GM19099 (cell line): ENCODE data around the gene CAMK1D.

Experiments used
- POLR2A ChIP-seq: IDR thresholded peaks from 3 replicates; pipeline ENCODE4 v1.6.1; 2011; ENCODE audit warnings: low read depth; ENCODE audit not compliant: insufficient read length; ENCODE audit errors: extremely low read depth

CAMK1D gene

DNA sequence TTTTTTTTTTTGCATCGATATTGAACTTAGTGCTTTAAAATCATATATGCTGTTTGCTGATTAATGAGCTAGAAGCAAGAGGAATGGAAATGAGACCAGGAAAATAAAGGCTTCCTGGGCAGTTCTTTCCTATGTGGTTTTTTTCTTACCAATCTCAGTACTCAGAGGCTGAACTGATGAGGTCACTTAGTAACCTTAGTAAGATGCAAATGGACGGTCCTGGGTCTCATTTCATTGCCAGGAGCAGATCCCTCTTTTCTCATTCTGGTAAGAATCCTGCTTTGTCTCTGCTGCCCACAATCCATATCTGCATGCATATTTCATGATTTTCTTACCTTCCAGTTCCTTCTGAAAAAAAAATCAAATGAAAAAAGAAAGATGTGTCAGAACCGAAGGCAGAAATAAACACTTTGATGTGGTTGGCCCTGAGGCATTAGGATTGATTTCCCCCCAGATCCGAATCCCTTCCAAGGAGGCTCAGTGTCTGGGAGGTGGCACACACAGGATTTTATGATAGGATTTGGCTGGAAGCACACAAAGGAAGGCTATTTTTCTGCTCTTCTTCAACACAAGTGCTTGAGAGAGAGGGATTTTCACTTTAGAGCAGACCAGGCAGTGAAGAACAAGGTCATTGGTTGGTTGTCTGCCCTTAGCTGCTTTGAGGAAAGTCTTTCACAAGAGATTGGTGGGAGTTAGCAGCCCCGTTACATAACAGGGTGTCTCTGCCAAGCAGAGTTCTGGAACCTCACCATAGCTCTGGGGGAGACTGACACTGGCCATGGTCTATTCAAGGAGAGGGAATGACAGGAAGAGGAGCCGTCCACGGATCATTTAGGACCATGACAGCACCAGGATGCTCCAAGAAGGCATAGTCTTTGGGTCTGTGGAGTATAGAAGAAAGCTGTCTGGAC is 150.0 kb downstream of the CAMK1D start:
- no peak for TF ChIP-seq POLR2A

DNA sequence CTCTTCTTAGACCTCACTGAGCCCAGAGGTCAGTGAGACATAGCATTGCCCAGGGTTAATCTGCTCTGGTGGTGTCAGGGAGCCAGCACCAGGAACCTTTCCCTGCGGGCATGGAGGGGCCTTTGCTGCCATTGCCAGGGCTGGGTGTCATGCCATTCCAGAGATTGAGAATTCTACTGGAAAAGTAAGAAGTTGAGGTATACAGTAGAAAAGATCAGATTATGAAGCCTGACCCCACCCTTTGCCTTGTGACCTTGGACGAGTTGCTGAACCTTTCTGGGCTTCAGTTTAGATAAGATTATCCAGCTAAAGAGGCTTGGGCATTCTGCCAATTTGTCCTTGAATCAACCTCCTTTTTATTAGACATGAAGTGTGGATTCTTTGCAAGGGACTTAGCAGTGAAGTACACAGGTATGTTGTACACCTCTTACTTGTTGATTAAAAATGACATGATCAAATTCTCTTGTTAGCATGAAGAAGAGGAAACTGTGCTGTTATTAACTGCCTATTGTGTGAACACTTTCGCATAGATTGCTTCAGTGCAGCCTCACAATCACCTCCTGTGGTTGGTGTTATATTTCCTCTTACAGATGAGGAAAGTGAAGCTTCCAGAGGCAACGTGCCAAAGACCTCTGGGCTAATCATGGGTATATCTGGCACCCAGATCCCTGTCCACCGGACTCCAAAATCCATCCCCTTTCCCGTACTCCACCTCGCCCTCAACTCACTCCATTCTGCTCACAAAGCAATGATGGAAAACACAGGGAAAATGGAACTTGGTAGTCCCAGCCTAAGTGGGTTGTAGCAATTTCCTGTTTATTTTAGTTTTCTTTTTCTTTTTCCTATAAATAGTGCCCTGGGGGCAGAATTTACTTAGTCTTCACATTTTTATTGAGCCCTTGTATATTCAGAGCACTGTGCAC is 151.3 kb downstream of the CAMK1D start:
- TF ChIP-seq POLR2A, result no peak

DNA sequence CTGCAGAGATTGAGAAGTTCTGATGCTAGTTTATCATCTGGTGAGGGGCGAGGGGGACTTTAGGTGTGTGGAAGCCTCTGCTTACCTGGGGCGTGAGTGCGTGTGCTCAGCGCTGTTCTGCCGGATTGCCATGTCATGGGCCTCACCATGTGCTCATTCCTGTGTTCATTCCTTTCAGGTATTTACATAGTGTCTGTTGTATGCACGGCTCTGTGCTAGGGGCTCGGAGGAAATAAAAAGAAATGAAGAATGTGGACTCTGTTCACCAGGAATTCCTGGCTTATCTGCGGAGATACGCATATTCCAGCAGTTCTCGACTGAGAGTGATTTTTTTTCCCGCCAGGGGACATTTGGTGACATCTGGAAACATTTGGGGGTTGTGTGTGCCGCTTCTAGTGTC is 152.0 kb downstream of the CAMK1D start:
- no peak for TF ChIP-seq POLR2A

DNA sequence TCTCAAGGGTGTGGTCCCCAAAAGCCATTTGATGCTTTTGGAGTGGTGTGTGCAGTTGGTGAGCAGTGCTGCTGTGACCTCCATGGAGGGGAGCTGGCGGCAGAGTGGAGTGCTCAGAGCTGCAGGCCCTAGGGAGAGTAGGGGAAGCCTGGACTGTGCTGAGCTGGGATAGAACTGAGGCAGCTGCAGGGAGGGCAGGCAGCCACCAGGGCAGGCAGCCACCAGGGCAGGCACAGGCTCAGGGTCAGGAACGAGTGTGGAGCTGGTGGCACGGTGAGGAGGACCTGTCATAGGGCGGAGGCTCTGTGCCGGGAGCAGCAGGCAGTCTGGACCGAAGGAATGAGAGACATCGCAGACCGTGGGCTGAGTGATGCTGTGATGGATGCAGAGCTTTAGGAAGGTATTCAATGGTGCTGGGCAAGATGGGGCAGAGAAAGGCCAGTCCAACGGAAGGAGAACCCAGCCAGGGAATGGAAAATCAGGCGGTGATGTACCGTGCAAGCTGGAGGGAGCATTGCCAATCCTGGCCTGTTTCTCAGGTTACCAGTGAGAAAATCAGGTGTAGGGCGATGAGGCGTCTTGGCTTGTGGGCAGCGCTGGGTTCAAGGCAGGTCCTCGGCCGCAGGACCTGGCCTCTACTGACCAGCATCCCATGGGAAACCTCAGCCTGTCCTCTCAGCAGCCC is 152.6 kb downstream of the CAMK1D start:
- TF ChIP-seq POLR2A, result no peak

DNA sequence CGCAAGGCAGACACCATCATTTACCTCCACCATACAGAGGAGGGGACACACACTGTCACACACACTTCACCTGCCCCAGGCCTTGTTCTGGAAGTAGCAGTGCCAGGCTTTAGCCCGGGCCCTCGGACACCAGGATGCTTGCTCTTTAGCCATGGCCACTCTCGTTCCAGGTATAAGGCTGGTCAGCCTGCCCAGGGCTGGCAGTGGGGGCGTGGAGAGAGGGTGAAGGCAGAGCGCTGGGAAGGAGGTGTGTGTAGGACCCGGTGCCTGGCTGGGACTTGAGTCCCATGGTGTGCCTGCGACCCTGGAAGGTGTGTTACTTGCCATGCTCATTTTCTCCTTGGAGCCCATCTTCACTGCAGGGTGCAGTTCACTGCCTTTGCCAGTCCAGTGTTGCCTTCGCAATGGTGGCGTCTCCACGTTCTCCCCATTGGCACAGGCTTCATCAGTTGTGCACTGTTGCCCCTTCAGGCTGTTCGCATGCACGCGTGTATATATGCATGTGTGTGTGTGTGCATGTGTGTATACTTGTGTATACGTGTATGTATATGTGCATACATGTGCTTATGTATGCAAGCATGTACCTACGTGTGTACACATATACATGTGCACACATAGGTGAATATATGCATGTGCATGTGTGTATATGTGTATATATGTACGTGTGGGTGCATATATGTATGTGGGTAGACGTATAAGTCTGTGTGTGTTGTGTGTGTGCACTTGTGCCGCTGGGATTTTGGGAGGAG is 153.4 kb downstream of the CAMK1D start:
- no peak for TF ChIP-seq POLR2A

DNA sequence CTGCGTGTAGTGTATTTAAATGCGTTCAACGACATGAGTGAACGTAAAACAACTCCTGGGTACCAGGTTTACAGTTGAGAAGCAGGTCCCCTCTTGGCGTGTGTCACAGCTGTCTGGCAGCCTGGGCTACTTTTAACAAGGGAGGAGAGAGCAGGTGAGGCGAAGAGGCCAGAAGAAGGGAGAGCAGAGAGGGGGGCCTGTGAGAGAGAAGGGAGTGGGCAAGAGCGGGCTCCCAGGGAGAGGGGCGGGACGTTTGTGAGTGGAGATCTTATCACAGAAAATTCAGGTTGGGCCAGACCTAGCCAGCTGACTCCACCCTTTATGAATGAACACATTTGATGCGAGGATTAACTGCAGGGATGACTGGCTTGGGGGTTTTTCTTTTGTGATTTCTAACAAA is 154.0 kb downstream of the CAMK1D start:
- no peak for TF ChIP-seq POLR2A

DNA sequence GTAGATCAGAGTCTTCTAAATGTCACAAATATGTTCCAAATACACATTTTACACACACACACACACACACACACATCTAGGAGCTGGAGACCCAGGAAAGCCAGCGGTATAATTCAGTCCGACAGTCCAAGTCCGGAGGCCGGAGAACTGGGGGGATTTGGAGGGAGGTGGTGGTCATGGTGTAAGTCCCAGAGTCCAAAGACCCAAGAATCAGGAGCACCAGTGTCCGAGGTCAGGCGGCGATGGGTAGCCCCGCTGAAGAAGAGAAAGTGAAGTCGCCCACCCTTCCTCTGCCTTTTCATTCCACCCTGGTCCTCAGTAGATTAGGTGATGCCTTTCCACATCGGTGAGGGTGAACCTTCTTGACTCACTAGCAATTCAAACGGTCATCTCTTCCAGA is 154.8 kb downstream of the CAMK1D start:
- no peak for TF ChIP-seq POLR2A

DNA sequence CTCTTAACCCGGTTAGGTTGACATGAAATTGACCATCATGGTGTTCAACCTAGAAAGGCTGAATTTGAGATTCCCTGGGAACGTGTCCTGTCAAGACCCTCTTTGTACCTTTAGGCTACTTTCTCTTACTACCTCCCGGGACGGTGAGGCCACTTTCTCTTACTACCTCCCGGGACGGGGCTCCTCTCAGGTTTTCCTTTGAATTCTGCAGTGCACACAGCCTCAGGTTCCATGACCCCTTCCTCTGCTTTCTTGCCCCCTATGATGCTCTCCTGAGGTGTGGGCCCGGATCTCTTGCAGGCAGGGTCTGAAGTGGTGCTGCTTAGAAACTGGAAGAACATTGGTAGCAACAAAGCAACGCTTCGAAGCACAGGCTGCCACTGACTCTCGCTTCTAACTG is 155.3 kb downstream of the CAMK1D start:
- no peak for TF ChIP-seq POLR2A

DNA sequence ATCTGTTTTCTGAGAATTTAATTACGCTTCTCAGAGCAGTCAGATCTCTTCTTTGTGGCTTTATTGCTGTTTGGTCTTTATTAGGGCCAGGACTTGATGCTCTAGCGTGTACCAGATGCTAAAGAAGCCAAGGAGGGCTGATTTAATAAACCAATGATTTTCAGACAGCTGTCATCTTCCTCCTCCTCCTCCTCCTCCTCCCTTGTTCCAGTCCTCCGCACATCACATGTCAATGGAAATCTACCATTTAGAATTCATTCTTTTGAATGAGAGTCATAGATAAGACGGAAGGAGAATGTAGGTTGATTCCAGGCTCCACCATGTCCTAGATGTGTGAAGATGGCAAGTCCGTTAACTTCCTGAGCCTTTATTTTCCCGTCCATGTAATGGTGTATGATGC is 156.3 kb downstream of the CAMK1D start:
- no peak for TF ChIP-seq POLR2A

DNA sequence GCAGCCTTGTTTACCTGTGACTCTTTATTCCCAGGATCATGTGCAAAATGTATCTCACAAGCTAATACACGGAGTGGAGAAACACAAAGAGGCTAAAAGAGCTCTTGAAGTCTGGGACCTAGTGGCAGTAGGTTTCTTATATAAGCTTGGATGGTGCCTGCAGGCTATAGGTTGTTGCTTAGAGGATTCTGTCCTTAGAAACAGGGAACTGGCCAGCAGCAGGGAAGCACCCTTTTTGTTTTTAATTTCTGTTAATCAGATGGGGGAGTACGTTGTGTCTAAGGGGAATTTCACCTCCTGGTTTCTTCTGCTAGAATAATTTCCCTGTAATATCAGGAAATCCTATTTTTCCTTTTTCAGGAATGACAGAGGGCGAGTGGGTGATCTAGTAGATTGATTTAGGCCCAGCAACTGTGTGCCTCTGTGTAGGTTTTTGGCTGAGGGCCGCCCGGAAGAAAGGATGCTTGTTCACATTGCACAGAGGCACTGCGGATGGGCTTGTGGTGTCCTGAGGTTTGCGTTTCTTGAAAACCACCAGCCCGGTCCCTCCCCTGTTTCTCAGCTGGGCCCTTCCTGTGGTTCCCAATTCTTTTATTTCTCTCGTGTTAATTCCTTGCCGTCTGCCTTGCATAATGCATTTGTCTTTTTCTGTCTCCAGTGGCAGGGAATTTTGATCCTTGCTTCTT is 158.0 kb downstream of the CAMK1D start:
- TF ChIP-seq POLR2A, result no peak

DNA sequence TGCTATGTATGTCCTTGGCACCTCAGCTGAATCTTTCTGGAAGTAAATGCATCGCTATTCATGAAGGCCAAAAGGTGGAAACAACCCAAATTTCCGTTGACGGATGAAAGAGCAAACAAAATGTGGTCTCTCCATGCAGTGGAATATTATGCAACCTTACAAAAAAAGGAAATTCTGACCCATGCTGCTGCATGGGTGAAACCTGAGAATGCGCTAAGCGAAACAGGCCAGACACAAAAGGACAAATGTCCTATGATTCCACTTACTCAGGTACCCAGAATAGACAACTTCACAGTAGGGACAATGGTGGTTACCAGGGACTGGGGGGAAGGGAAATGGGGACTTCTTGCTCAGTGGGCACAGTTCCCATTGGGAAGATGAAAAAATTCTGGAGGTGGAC is 158.8 kb downstream of the CAMK1D start:
- no peak for TF ChIP-seq POLR2A

DNA sequence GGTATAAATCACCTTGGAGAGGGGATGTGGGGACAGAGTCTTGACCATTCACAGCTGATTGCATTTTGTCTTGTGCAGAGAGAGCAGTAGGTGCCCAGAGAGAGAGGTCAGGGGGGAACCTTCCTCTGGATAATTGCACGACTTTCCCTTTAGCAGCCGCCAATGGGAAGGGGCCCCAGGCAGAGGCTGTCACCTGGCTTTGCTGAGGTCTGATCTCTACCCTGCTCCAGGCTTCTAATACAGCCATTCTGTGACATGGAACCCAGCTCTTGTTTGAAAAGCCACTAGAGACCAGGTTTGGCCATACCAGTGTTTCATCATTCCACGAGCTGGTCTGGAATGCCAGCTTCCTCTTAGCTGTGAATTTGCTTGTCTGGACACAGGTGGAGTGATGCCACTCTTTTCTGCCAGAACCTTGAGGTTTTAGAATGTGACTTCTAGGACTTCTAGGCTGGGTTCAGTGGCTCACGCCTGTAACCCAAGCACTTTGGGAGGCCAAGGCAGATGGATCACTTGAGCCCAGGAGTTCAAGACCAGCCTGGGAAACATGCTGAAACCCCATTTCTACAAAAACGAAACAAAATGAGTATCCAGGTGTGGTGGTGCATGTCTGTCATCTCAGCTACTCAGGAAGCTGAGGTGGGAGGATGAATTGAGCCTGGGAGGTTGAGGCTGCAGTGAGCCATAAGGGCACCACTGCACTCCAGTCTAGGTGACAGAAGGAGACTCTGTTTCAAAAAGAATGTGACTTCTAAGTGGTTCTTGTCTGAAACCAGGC is 159.9 kb downstream of the CAMK1D start:
- TF ChIP-seq POLR2A, result no peak

DNA sequence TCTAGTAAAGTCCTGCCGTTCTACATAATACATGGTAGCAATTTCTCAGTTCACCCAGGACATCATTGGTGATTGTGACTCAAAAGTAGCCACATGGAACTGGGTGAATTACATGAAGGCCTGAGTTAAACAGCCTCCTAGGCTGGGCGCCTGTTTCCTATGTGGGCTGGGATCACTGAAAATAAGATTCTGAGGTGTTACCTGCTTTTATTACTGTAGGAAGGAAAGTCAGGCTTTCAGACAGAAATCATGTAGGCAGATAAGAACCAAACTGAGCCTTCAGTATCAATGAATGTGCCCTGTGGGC is 160.4 kb downstream of the CAMK1D start:
- TF ChIP-seq POLR2A, result no peak
